Gastrocnemius medialis (tissue), 4 donors: ENCODE measurements around the gene RPL29. TPM values are rescaled to one million over a fixed set of nuclear protein-coding genes. Genes with fewer than 3 reads are reported as not detected.

Source experiments
- ATAC-seq, 2 donors: fragments of 150-250 bp; one replicate each; pipeline ENCODE4 v1.9.1; 2016
- DNase-seq, 2 donors: peaks; one replicate each; pipeline ENCODE4 v3.0.0-alpha.2; 2019
- H3K27ac ChIP-seq, 4 donors: fragments of 200-600 bp; sonication (generic); 1 replicate in 1 of 4; 2 replicates in 3 of 4; pipeline ENCODE4 v1.5.1; 2016 to 2018; ENCODE audit warnings: mild to moderate bottlenecking in 2 of 4, moderate library complexity in 1 of 4
- H3K27me3 ChIP-seq, 3 donors: fragments of 200-600 bp; sonication (generic) in 2 of 3; 1 replicate in 1 of 3; 2 replicates in 2 of 3; pipeline versions ENCODE4 v1.5.1 to v1.6.0; 2016 to 2019; ENCODE audit warnings: mild to moderate bottlenecking in 1 of 3, moderate library complexity in 1 of 3
- H3K36me3 ChIP-seq, 2 donors: fragments of 200-600 bp; sonication (generic) in 1 of 2; one replicate each; pipeline ENCODE4 v1.5.1; 2017 to 2018
- H3K4me1 ChIP-seq, 2 donors: fragments of 200-600 bp; sonication (generic) in 1 of 2; one replicate each; pipeline ENCODE4 v1.5.1; 2016 to 2017; ENCODE audit warnings: mild to moderate bottlenecking in 2 of 2
- H3K4me3 ChIP-seq, 4 donors: fragments of 200-600 bp; sonication (generic) in 3 of 4; 1 replicate in 1 of 4; 2 replicates in 3 of 4; pipeline ENCODE4 v1.5.1; 2016 to 2019; ENCODE audit warnings: mild to moderate bottlenecking in 2 of 4
- H3K9me3 ChIP-seq, 3 donors: fragments of 200-600 bp; sonication (generic) in 2 of 3; 1 replicate in 1 of 3; 2 replicates in 2 of 3; pipeline ENCODE4 v1.5.1; 2016 to 2019
- CTCF ChIP-seq, 5 experiments: fragments of 450-650 bp in 3 of 5; fragments of 200-600 bp in 2 of 5; sonication (generic) in 2 of 5; IDR thresholded peaks in 4 of 5; conservative IDR thresholded peaks in 1 of 5; 1 replicate in 4 of 5; 2 replicates in 1 of 5; pipeline ENCODE4 v1.5.1; 2016 to 2019; ENCODE audit warnings: antibody characterized with exemption in 5 of 5, mild to moderate bottlenecking in 3 of 5, moderate library complexity in 3 of 5
- POLR2A ChIP-seq, 2 donors: fragments of 450-650 bp; IDR thresholded peaks; one replicate each; pipeline ENCODE4 v1.6.1; 2017; ENCODE audit warnings: antibody characterized with exemption in 2 of 2, mild to moderate bottlenecking in 2 of 2, moderate library complexity in 2 of 2
- in situ Hi-C, 4 donors: fragments of 200-750 bp; cut with MboI; loops; one replicate each; pipeline versions ENCODE4 v1.15.0 to v1.8.0; 2017; ENCODE audit warnings: low sequenced_read_pairs in 4 of 4
- intact Hi-C: fragments of 100-400 bp; cut with DNase I; formaldehyde crosslinking; loops from one replicate; pipeline ENCODE4 v1.15.1; 2023; ENCODE audit warnings: low total_unique reads
- total RNA-seq, 4 donors: library from RNA; depleted of rRNA; stranded (reverse); fragments of >200 nt; gene quantifications; one replicate each; pipeline versions ENCODE4 v1.1.0 to v1.2.3, GENCODE V29; 2016

Gene RPL29
- total RNA-seq, 4 donors from 2014 or later, result 1,885 to 2,483 (median 2,154) TPM

GRCh38 chr3:52041118-52041731, 45.5 kb upstream of the RPL29 start:
- Histone ChIP-seq H3K4me1 (peaks cover 28 to 29% of the 10 kb centered on the region in 2 donors), H3K36me3 (no peaks in the 10 kb centered on the region), H3K4me3 (no peak overlapping the region), H3K27ac (peak overlapping the region in 2 of 4 donors; percentile 49 to 67), H3K27me3 (no peaks in the 10 kb centered on the region), H3K9me3 (no peaks in the 10 kb centered on the region)
- intact Hi-C loops, result no loop called here
- DNase-seq (no peak), ATAC-seq (peak in 1 of 2 donors; percentile 32)
- in situ Hi-C loops, result no loop called here
- TF ChIP-seq CTCF (IDR thresholded peaks at IDR 0.05 in 4 of 5, conservative IDR thresholded peaks at IDR 0.05 in 1 of 5) (peak in 1 of 5 experiments; percentile 36), POLR2A (IDR thresholded peaks at IDR 0.05) (no peak)

GRCh38 chr3:52040600-52040999, 44.9 kb upstream of the RPL29 start:
- H3K4me1 ChIP-seq, result peaks cover 25% of the 10 kb centered on the region in 2 donors
- in situ Hi-C loops, result no loop called here
- TF ChIP-seq CTCF (IDR thresholded peaks at IDR 0.05 in 4 of 5, conservative IDR thresholded peaks at IDR 0.05 in 1 of 5) (no peak), POLR2A (IDR thresholded peaks at IDR 0.05) (no peak)
- intact Hi-C loops, result no loop called here
- no peak overlapping the region for H3K4me3 ChIP-seq
- no peaks in the 10 kb centered on the region for H3K36me3 ChIP-seq
- DNase-seq (no peak), ATAC-seq (no peak)
- H3K9me3 ChIP-seq, result no peaks in the 10 kb centered on the region
- peak overlapping the region; percentile 10 to 67 (median 30) for H3K27ac ChIP-seq
- no peaks in the 10 kb centered on the region for H3K27me3 ChIP-seq

DNA sequence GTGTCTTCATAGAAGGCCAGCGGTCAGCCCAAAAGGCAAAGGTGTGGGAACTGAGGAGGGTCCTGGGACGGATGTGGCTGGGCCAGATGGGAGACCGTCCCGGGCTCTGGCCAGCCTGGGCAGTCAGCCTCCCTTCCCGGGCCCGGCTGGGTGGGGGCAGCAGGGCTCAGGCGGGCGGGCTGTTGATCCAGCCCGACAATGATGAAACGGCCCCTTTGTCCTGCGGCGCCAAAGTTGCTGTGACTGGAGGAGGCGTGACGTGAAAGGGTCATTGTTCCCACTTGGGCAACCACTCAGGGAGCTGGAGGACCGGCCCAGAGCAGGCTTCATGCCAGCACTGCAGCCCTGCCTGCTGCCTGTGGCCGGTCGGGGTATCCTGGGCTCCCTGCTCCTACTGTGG, 44.2 kb upstream of the RPL29 start:
- DNase-seq, result peak in 1 of 2 donors; percentile 75
- H3K4me3 ChIP-seq, result no peak overlapping the region
- peaks cover 25% of the 10 kb centered on the region in 2 donors for H3K4me1 ChIP-seq
- H3K27ac ChIP-seq, result peak overlapping the region; percentile 67 to 74 (median 70)
- intact Hi-C loops (no loop called here), in situ Hi-C loops (no loop called here)
- no peaks in the 10 kb centered on the region for H3K27me3 ChIP-seq
- ATAC-seq, result peak; percentile 66 to 81
- no peaks in the 10 kb centered on the region for H3K9me3 ChIP-seq
- H3K36me3 ChIP-seq, result no peaks in the 10 kb centered on the region
- TF ChIP-seq POLR2A (IDR thresholded peaks at IDR 0.05), result peak; percentile 21 to 47
- TF ChIP-seq CTCF (IDR thresholded peaks at IDR 0.05 in 4 of 5, conservative IDR thresholded peaks at IDR 0.05 in 1 of 5), result no peak

DNA sequence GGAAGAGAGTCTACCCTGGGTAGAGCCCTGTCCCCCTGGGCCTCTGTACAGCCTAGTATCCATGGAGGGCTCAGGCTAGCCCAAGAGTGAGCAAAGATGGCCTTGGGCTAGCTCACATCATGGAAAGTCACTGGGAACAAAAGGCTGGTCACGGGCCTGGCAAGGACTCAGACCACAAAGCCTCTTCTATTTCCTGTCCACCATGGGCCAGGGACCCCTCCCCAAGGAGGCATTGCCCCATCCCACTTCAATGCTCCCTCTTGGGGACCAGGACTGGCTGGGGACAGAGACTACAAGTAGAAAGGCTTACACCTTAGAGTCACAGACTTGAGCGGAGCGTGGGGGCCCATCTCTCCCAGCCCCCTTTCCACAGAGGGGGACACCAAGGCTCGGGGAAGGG, 43.7 kb upstream of the RPL29 start:
- ATAC-seq, result peak in 1 of 2 donors; percentile 2
- TF ChIP-seq CTCF (IDR thresholded peaks at IDR 0.05 in 4 of 5, conservative IDR thresholded peaks at IDR 0.05 in 1 of 5), result no peak
- no peak for TF ChIP-seq POLR2A (IDR thresholded peaks at IDR 0.05)
- Histone ChIP-seq H3K27ac (peak overlapping the region; percentile 67 to 74 (median 70)), H3K36me3 (no peaks in the 10 kb centered on the region), H3K4me3 (no peak overlapping the region), H3K27me3 (no peaks in the 10 kb centered on the region), H3K4me1 (peaks cover 25% of the 10 kb centered on the region in 2 donors), H3K9me3 (no peaks in the 10 kb centered on the region)
- no peak for DNase-seq
- in situ Hi-C loops, result no loop called here
- intact Hi-C loops, result no loop called here

GRCh38 chr3:52038227-52038626, 42.5 kb upstream of the RPL29 start:
- DNase-seq (no peak), ATAC-seq (no peak)
- Histone ChIP-seq H3K27ac (no peak overlapping the region), H3K9me3 (no peaks in the 10 kb centered on the region), H3K4me3 (no peak overlapping the region), H3K27me3 (no peaks in the 10 kb centered on the region), H3K4me1 (peaks cover 17 to 19% of the 10 kb centered on the region in 2 donors), H3K36me3 (no peaks in the 10 kb centered on the region)
- intact Hi-C loops (no loop called here), in situ Hi-C loops (no loop called here)
- no peak for TF ChIP-seq POLR2A (IDR thresholded peaks at IDR 0.05)
- no peak for TF ChIP-seq CTCF (IDR thresholded peaks at IDR 0.05 in 4 of 5, conservative IDR thresholded peaks at IDR 0.05 in 1 of 5)
